H9 (cell line): ENCODE results near the gene C12orf50. TPM values are rescaled to one million over a fixed set of nuclear protein-coding genes. Genes with fewer than 3 reads are reported as not detected.

Experiments used
- DNase-seq: peaks from one replicate; pipeline ENCODE4 v3.0.0-alpha.2; 2017
- H2AFZ ChIP-seq: one replicate; pipeline ENCODE4 v1.6.1; 2013; ENCODE audit warnings: mild to moderate bottlenecking, low read length, control low read depth, moderate library complexity
- H2AK5ac ChIP-seq: 2 replicates; pipeline ENCODE4 v1.6.1; 2013; ENCODE audit warnings: low read length, control low read depth, mixed read lengths; ENCODE audit not compliant: insufficient read length
- H2BK120ac ChIP-seq: one replicate; pipeline ENCODE4 v1.6.1; 2013; ENCODE audit warnings: low read depth, mild to moderate bottlenecking, low read length, control low read depth, inconsistent platforms; ENCODE audit not compliant: poor library complexity, severe bottlenecking
- H2BK12ac ChIP-seq: 2 replicates; pipeline ENCODE4 v1.6.1; 2013; ENCODE audit warnings: low read length, control low read depth, mixed read lengths, low read depth; ENCODE audit not compliant: insufficient read length
- H2BK15ac ChIP-seq: 2 replicates; pipeline ENCODE4 v1.6.1; 2013; ENCODE audit warnings: low read depth, low read length, control low read depth
- H2BK20ac ChIP-seq: one replicate; pipeline ENCODE4 v1.6.1; 2013; ENCODE audit warnings: low read depth, mild to moderate bottlenecking, low read length, control low read depth, inconsistent platforms; ENCODE audit not compliant: poor library complexity, severe bottlenecking
- H2BK5ac ChIP-seq: 2 replicates; pipeline ENCODE4 v1.6.1; 2013; ENCODE audit warnings: low read length, control low read depth, mixed read lengths; ENCODE audit not compliant: insufficient read length
- H3K14ac ChIP-seq: 2 replicates; pipeline ENCODE4 v1.6.1; 2013; ENCODE audit warnings: low read length, control low read depth; ENCODE audit not compliant: insufficient read depth
- H3K18ac ChIP-seq: 2 replicates; pipeline ENCODE4 v1.6.1; 2013; ENCODE audit warnings: low read depth, mild to moderate bottlenecking, mixed read lengths, low read length, control low read depth; ENCODE audit not compliant: insufficient read length
- H3K23ac ChIP-seq: 2 replicates; pipeline ENCODE4 v1.6.1; 2013; ENCODE audit warnings: low read length, control low read depth, mixed read lengths, low read depth; ENCODE audit not compliant: insufficient read length
- H3K23me2 ChIP-seq: 2 replicates; pipeline ENCODE4 v1.6.1; 2013; ENCODE audit warnings: low read depth, mild to moderate bottlenecking, mixed read lengths, low read length, control low read depth; ENCODE audit not compliant: insufficient read length, poor library complexity, severe bottlenecking
- H3K27ac ChIP-seq: 2 replicates; pipeline ENCODE4 v1.5.1; 2013; ENCODE audit warnings: low read length, control low read depth, mixed read lengths, low read depth; ENCODE audit not compliant: insufficient read length
- H3K27me3 ChIP-seq: 2 replicates; pipeline ENCODE4 v1.6.1; 2013; ENCODE audit warnings: low read length, control low read depth, inconsistent platforms; ENCODE audit not compliant: insufficient read depth
- H3K4ac ChIP-seq: 2 replicates; pipeline ENCODE4 v1.6.1; 2013; ENCODE audit warnings: low read depth, mild to moderate bottlenecking, control low read depth, inconsistent platforms, low read length, moderate library complexity
- H3K4me1 ChIP-seq: 2 replicates; pipeline ENCODE4 v1.6.1; 2013; ENCODE audit warnings: low read length, control low read depth, inconsistent platforms; ENCODE audit not compliant: insufficient read depth
- H3K4me2 ChIP-seq: 2 replicates; pipeline ENCODE4 v1.6.1; 2013; ENCODE audit warnings: low read length, control low read depth, mixed read lengths; ENCODE audit not compliant: insufficient read length, insufficient read depth
- H3K56ac ChIP-seq: 2 replicates; pipeline ENCODE4 v1.6.1; 2013; ENCODE audit warnings: low read depth, mild to moderate bottlenecking, mixed read lengths, low read length, control low read depth; ENCODE audit not compliant: insufficient read length
- H3K79me1 ChIP-seq: 2 replicates; pipeline ENCODE4 v1.6.1; 2013; ENCODE audit warnings: low read depth, mild to moderate bottlenecking, moderate library complexity, low read length, control low read depth, inconsistent platforms; ENCODE audit not compliant: insufficient read depth, poor library complexity, severe bottlenecking
- H3K79me2 ChIP-seq: 2 replicates; pipeline ENCODE4 v1.6.1; 2013; ENCODE audit warnings: low read length, control low read depth, inconsistent platforms; ENCODE audit not compliant: insufficient read depth
- H3K9ac ChIP-seq: 2 replicates; pipeline ENCODE4 v1.6.1; 2013; ENCODE audit warnings: low read length, control low read depth, mixed read lengths; ENCODE audit not compliant: insufficient read length; ENCODE audit errors: extremely low read depth
- H3K9me3 ChIP-seq: one replicate; pipeline ENCODE4 v1.6.1; 2013; ENCODE audit warnings: low read depth, low read length, inconsistent platforms; ENCODE audit not compliant: control insufficient read depth
- H3T11ph ChIP-seq: one replicate; pipeline ENCODE4 v1.6.1; 2013; ENCODE audit warnings: mild to moderate bottlenecking, low read length, control low read depth, inconsistent platforms
- H4K20me1 ChIP-seq: one replicate; pipeline ENCODE4 v1.6.1; 2013; ENCODE audit not compliant: control insufficient read depth, insufficient read length, insufficient read depth
- H4K5ac ChIP-seq: 2 replicates; pipeline ENCODE4 v1.6.1; 2013; ENCODE audit warnings: low read depth, mild to moderate bottlenecking, mixed read lengths, low read length, control low read depth; ENCODE audit not compliant: insufficient read length
- H4K8ac ChIP-seq: replicated peaks from 2 replicates; pipeline ENCODE4 v1.6.1; 2013; ENCODE audit warnings: low read length, control low read depth, mixed read lengths, low read depth; ENCODE audit not compliant: insufficient read length
- H4K91ac ChIP-seq: 2 replicates; pipeline ENCODE4 v1.6.1; 2013; ENCODE audit warnings: low read depth, mild to moderate bottlenecking, moderate library complexity, mixed read lengths, low read length, control low read depth; ENCODE audit not compliant: insufficient read length
- H3K27ac Mint-ChIP-seq, 3 experiments: 2 replicates in 2 of 3; 3 replicates in 1 of 3; pipeline ENCODE4 v1.8.0; 2020 to 2021; ENCODE audit warnings: mixed read lengths in 3 of 3, mild to moderate bottlenecking in 1 of 3, moderate library complexity in 1 of 3
- H3K27me3 Mint-ChIP-seq: 2 replicates; pipeline ENCODE4 v1.8.0; 2021; ENCODE audit warnings: low read depth, mild to moderate bottlenecking, moderate library complexity, mixed read lengths
- H3K36me3 Mint-ChIP-seq, 3 experiments: 2 replicates in 2 of 3; 3 replicates in 1 of 3; pipeline ENCODE4 v1.8.0; 2020 to 2021; ENCODE audit warnings: low read depth in 3 of 3, mixed read lengths in 3 of 3; ENCODE audit not compliant: insufficient read depth in 1 of 3
- H3K4me1 Mint-ChIP-seq, 2 experiments: 2 replicates each; pipeline ENCODE4 v1.8.0; 2020; ENCODE audit warnings: mixed read lengths in 2 of 2
- H3K4me3 Mint-ChIP-seq, 2 experiments: 2 replicates in 1 of 2; 3 replicates in 1 of 2; pipeline ENCODE4 v1.8.0; 2020 to 2021; ENCODE audit warnings: mild to moderate bottlenecking in 2 of 2, mixed read lengths in 2 of 2, moderate library complexity in 1 of 2
- H3K9me3 Mint-ChIP-seq, 2 experiments: 2 replicates in 1 of 2; 3 replicates in 1 of 2; pipeline ENCODE4 v1.8.0; 2020; ENCODE audit warnings: mild to moderate bottlenecking in 2 of 2, mixed read lengths in 2 of 2, moderate library complexity in 1 of 2
- WGBS: extraction: QIAGEN DNeasy Blood & Tissue Kit; methylation state at CpG from one replicate; pipeline ENCODE4 v1.1.7; 2013; ENCODE audit warnings: missing lambda C conversion rate, low lambda C conversion rate, mixed read lengths; ENCODE audit not compliant: insufficient read length; ENCODE audit errors: extremely low coverage; 5-methylcytosine and 5-hydroxymethylcytosine counted together
- total RNA-seq: library from RNA; stranded (reverse); gene quantifications from 2 replicates; pipeline ENCODE4 v1.2.1, GENCODE V29; 2021
- TF ChIP-seq, protein P1 (sequence below): fragments of 200-600 bp; sonication (generic); conservative IDR thresholded peaks from 3 replicates; pipeline ENCODE4 v1.8.0; 2021; ENCODE audit warnings: antibody characterized with exemption, mild to moderate bottlenecking

Gene C12orf50
- total RNA-seq, 1 experiment from 2014 or later = 0.17 TPM

DNA sequence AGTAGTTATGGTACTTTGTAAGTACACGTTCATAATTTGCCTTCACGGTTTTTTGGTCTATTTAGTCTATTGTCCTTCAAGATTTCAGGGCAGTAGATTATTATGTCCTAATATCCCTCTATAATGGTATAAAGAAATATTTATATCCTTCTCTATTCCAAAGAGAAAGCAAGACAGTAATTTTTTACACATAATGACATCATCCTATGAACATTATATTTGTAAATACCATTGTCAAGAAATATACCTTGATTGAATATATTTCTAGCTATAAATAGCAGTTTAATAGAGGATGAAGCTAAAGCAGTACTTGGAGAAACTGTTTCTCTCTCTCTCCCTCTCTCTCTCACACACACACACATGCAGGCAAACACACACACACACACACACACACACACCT is 77.0 kb downstream of the C12orf50 start:
- no peak overlapping the region for H3K4me2 ChIP-seq
- no peak overlapping the region for H2BK120ac ChIP-seq
- no peak overlapping the region for H2BK15ac ChIP-seq
- no peak overlapping the region for H2BK20ac ChIP-seq
- no peaks in the 10 kb centered on the region for H3K36me3 Mint-ChIP-seq
- no peak for DNase-seq
- no peak overlapping the region for H4K5ac ChIP-seq
- H3K9ac ChIP-seq = no peak overlapping the region
- TF ChIP-seq, protein P1, sequence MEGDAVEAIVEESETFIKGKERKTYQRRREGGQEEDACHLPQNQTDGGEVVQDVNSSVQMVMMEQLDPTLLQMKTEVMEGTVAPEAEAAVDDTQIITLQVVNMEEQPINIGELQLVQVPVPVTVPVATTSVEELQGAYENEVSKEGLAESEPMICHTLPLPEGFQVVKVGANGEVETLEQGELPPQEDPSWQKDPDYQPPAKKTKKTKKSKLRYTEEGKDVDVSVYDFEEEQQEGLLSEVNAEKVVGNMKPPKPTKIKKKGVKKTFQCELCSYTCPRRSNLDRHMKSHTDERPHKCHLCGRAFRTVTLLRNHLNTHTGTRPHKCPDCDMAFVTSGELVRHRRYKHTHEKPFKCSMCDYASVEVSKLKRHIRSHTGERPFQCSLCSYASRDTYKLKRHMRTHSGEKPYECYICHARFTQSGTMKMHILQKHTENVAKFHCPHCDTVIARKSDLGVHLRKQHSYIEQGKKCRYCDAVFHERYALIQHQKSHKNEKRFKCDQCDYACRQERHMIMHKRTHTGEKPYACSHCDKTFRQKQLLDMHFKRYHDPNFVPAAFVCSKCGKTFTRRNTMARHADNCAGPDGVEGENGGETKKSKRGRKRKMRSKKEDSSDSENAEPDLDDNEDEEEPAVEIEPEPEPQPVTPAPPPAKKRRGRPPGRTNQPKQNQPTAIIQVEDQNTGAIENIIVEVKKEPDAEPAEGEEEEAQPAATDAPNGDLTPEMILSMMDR = no peak
- H3K9me3 ChIP-seq = no peaks in the 10 kb centered on the region
- no peak overlapping the region for H3K27ac Mint-ChIP-seq
- H2AFZ ChIP-seq = no peak overlapping the region
- no peaks in the 10 kb centered on the region for H3K23me2 ChIP-seq
- H3K4me1 Mint-ChIP-seq = peaks cover 6 to 7% of the 10 kb centered on the region in 2 experiments
- H3K18ac ChIP-seq = no peak overlapping the region
- H2BK5ac ChIP-seq = no peak overlapping the region
- no peak overlapping the region for H3K23ac ChIP-seq
- H2AK5ac ChIP-seq = no peak overlapping the region
- H3T11ph ChIP-seq = no peak overlapping the region
- H3K4me1 ChIP-seq = no peaks in the 10 kb centered on the region
- H3K27me3 Mint-ChIP-seq = no peaks in the 10 kb centered on the region
- no peak overlapping the region for H3K14ac ChIP-seq
- no peak overlapping the region for H3K4ac ChIP-seq
- no peak overlapping the region for H3K27ac ChIP-seq
- no peaks in the 10 kb centered on the region for H4K20me1 ChIP-seq
- no peaks in the 10 kb centered on the region for H3K79me2 ChIP-seq
- no peak overlapping the region for H3K56ac ChIP-seq
- no peaks in the 10 kb centered on the region for H3K27me3 ChIP-seq
- no peak overlapping the region for H4K91ac ChIP-seq
- H3K79me1 ChIP-seq = no peaks in the 10 kb centered on the region
- no peak overlapping the region for H3K4me3 Mint-ChIP-seq
- no CpG with 5 or more reads among the region's 2 CpGs for WGBS
- H4K8ac ChIP-seq = no peak overlapping the region
- H3K9me3 Mint-ChIP-seq = no peaks in the 10 kb centered on the region; a peak in 1 of 5 replicates
- no peak overlapping the region for H2BK12ac ChIP-seq
